Measurements from ENCODE around the gene LAPTM5.

LAPTM5 gene

GRCh38 chr1:30758121-30758688 lies 631 bp upstream of the LAPTM5 start:
- no peak for DNase-seq (ENCODE audit: extremely low read depth, low read depth)

GRCh38 chr1:30756545-30757351 lies 826 bp downstream of the LAPTM5 start:
- TF ChIP-seq CTCF (IDR thresholded peaks at IDR 0.05; ENCODE audit: low read depth, low read length): no peak
- DNase-seq (ENCODE audit: extremely low read depth, low read depth): peak; percentile 49

More at GRCh38 chr1:30758121-30758688, 631 bp upstream of the LAPTM5 start:
- TF ChIP-seq CTCF (IDR thresholded peaks at IDR 0.05; ENCODE audit: low read depth, low read length): no peak

GRCh38 chr1:30756206-30756544 lies 1.4 kb downstream of the LAPTM5 start:
- no peak for TF ChIP-seq CTCF (IDR thresholded peaks at IDR 0.05; ENCODE audit: low read depth, low read length)
- DNase-seq (ENCODE audit: extremely low read depth, low read depth): no peak

- TF ChIP-seq CTCF (IDR thresholded peaks at IDR 0.05; ENCODE audit: low read depth, low read length): no peak
- no peak for DNase-seq (ENCODE audit: extremely low read depth, low read depth)
Measured at GRCh38 chr1:30755746-30756145, 1.8 kb downstream of the LAPTM5 start.

- DNase-seq (ENCODE audit: extremely low read depth, low read depth): no peak
- no peak for TF ChIP-seq CTCF (IDR thresholded peaks at IDR 0.05; ENCODE audit: low read depth, low read length)
Measured at GRCh38 chr1:30755334-30755733, 2.2 kb downstream of the LAPTM5 start.

- no peak for DNase-seq (ENCODE audit: extremely low read depth, low read depth)
- no peak for TF ChIP-seq CTCF (IDR thresholded peaks at IDR 0.05; ENCODE audit: low read depth, low read length)
Measured at GRCh38 chr1:30754684-30755171, 2.8 kb downstream of the LAPTM5 start.

GRCh38 chr1:30753660-30754123 lies 3.9 kb downstream of the LAPTM5 start:
- DNase-seq (ENCODE audit: extremely low read depth, low read depth): no peak
- TF ChIP-seq CTCF (IDR thresholded peaks at IDR 0.05; ENCODE audit: low read depth, low read length): no peak

All from AG09319 (cell line).